ENCODE measurements around the gene PRICKLE4. TPM values are rescaled to one million over a fixed set of nuclear protein-coding genes. Genes with fewer than 3 reads are reported as not detected.

PRICKLE4 gene
- total RNA-seq, 1 donor = 0.31 TPM

GRCh38 chr6:41777551-41778285 is 2.9 kb upstream of the PRICKLE4 start:
- Histone ChIP-seq H3K4me3 (ENCODE audit: low read length) (no peak overlapping the region), H3K9me3 (ENCODE audit: low read depth, low read length) (no peaks in the 10 kb centered on the region), H3K27me3 (ENCODE audit: insufficient read depth, low read length) (no peaks in the 10 kb centered on the region), H3K4me1 (ENCODE audit: insufficient read depth, low read length) (peaks cover 47% of the 10 kb centered on the region)

- H3K4me3 ChIP-seq (ENCODE audit: low read length) = no peak overlapping the region
- no peaks in the 10 kb centered on the region for H3K9me3 ChIP-seq (ENCODE audit: low read depth, low read length)
- H3K4me1 ChIP-seq (ENCODE audit: insufficient read depth, low read length) = peaks cover 50% of the 10 kb centered on the region
- H3K27me3 ChIP-seq (ENCODE audit: insufficient read depth, low read length) = no peaks in the 10 kb centered on the region
These were observed 1.7 kb upstream of the PRICKLE4 start for GRCh38 chr6:41778895-41779294.

DNA sequence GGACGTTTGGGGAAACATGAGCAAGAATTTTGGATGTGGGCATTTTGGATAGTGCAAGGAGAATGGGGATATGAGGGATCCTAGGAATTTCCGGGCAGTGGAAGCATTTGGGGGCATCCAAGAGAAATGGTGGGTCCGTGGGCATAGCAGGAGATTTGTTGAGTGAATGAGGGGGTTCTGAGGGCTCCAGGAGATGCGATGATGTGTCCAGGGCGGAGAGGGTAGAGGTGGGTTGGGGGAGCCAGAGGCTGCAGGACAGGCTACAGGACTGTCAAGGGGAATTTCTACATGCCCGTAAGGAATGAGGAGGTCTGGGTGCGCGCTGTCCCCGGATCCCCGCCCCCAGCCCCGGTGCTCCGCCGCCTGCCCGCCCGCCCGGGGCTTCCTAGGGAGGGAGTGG is 1.2 kb upstream of the PRICKLE4 start:
- no peaks in the 10 kb centered on the region for H3K9me3 ChIP-seq (ENCODE audit: low read depth, low read length)
- H3K4me1 ChIP-seq (ENCODE audit: insufficient read depth, low read length) = peaks cover 54% of the 10 kb centered on the region
- no peaks in the 10 kb centered on the region for H3K27me3 ChIP-seq (ENCODE audit: insufficient read depth, low read length)
- H3K4me3 ChIP-seq (ENCODE audit: low read length) = peak overlapping the region; percentile 50

DNA sequence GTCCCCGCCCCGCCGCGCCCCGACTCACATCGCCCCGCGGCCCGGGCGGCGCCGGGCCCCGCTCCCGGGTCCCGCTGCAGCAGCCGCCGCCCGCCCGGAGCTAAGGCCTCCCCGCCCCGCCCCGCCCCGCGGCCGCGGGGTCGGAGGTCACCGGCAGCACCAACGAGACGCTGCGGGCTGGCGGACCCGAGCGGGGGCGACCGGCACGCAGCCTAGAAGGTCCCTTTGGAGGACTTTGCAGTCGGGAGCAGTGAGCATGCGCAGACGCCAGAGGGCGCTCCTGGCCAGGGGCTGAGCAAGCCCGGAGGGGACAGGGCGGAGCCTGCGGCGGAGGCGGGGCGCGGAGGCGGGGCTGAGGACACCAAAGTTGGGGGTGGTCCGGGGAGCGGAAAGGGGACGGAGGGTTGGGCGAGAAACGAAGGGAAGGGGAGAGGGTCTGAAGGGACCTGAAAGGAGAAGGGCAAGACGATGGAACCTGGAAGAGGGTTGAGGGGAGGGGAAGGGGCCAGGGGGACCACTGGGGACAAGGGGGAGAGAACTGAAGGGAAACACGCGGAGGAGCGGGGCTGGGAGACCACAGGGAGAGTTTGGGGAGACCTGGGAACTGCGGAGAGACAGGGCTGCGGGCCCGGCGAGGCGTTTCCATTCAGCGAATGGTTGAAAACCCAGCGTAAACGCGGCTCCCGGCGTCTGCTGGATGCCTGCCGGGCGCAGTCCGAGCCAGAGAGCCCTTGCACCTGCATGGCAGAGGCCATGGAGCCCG is 613 bp upstream of the PRICKLE4 start, which contains the start of gene FRS3:
FRS3 (minus strand) TSS at position 113 of the 763 bp plus-strand sequence. CDS start 2,913 bp downstream, outside the sequence.
- peak within 1 kb of the TSS; percentile 50 for H3K4me3 ChIP-seq (ENCODE audit: low read length)
- H3K9me3 ChIP-seq (ENCODE audit: low read depth, low read length) = no peaks in the 10 kb centered on the region
- peaks cover 61% of the 10 kb centered on the region for H3K4me1 ChIP-seq (ENCODE audit: insufficient read depth, low read length)
- H3K27me3 ChIP-seq (ENCODE audit: insufficient read depth, low read length) = no peaks in the 10 kb centered on the region

GRCh38 chr6:41781366-41781730 is 766 bp downstream of the PRICKLE4 start:
- peaks cover 69% of the 10 kb centered on the region for H3K4me1 ChIP-seq (ENCODE audit: insufficient read depth, low read length)
- H3K27me3 ChIP-seq (ENCODE audit: insufficient read depth, low read length) = no peaks in the 10 kb centered on the region
- H3K4me3 ChIP-seq (ENCODE audit: low read length) = no peak overlapping the region
- no peaks in the 10 kb centered on the region for H3K9me3 ChIP-seq (ENCODE audit: low read depth, low read length)

GRCh38 chr6:41783106-41783780 is 2.7 kb downstream of the PRICKLE4 start:
- Histone ChIP-seq H3K4me3 (ENCODE audit: low read length) (no peak overlapping the region), H3K4me1 (ENCODE audit: insufficient read depth, low read length) (peaks cover 50% of the 10 kb centered on the region), H3K9me3 (ENCODE audit: low read depth, low read length) (no peaks in the 10 kb centered on the region), H3K27me3 (ENCODE audit: insufficient read depth, low read length) (no peaks in the 10 kb centered on the region)

DNA sequence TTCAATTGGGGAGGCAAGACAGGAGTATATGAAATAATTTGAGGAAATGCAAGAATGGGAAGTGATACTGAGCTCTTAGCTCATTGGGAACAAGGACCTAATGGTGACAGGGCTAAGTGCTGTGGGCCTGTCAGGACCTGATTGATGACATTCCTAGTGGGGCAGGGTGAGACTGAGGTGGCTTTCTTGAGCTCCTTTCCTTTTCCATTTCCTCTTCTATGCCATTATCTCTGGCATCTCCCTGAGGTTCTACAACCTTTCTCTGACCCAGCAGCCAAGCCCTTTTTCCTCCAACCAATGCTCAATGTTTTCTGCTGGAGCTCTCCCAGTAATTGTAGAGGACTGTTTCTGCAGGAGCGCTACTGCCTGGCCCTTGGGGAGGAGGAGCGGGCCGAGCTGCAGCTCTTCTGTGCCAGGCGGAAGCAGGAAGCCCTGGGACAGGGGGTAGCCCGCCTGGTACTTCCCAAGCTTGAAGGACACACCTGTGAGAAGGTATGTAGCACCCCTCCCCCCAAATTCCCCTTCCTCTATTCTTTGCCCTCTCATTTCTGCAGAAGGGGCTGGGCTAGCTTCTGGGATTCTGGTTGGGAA is 4.1 kb downstream of the PRICKLE4 start:
- Histone ChIP-seq H3K4me1 (ENCODE audit: insufficient read depth, low read length) (peaks cover 49% of the 10 kb centered on the region), H3K4me3 (ENCODE audit: low read length) (no peak overlapping the region), H3K27me3 (ENCODE audit: insufficient read depth, low read length) (no peaks in the 10 kb centered on the region), H3K9me3 (ENCODE audit: low read depth, low read length) (no peaks in the 10 kb centered on the region)

DNA sequence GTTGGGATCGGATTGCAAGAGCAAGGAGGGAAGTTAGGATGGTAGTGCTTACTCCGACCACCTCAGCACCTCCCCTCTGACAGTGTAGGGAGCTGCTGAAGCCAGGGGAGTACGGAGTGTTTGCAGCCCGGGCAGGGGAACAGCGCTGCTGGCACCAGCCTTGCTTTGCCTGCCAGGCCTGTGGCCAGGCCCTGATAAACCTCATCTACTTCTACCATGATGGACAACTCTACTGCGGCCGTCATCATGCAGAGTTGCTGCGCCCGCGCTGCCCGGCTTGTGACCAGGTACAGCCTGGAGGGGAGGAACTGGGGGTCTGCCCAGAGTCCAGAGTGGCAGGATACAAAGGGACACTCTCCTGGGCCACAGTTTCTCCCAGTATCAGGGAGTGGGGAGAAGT is 4.7 kb downstream of the PRICKLE4 start:
- no peak overlapping the region for H3K4me3 ChIP-seq (ENCODE audit: low read length)
- no peaks in the 10 kb centered on the region for H3K27me3 ChIP-seq (ENCODE audit: insufficient read depth, low read length)
- no peaks in the 10 kb centered on the region for H3K9me3 ChIP-seq (ENCODE audit: low read depth, low read length)
- H3K4me1 ChIP-seq (ENCODE audit: insufficient read depth, low read length) = peaks cover 49% of the 10 kb centered on the region

DNA sequence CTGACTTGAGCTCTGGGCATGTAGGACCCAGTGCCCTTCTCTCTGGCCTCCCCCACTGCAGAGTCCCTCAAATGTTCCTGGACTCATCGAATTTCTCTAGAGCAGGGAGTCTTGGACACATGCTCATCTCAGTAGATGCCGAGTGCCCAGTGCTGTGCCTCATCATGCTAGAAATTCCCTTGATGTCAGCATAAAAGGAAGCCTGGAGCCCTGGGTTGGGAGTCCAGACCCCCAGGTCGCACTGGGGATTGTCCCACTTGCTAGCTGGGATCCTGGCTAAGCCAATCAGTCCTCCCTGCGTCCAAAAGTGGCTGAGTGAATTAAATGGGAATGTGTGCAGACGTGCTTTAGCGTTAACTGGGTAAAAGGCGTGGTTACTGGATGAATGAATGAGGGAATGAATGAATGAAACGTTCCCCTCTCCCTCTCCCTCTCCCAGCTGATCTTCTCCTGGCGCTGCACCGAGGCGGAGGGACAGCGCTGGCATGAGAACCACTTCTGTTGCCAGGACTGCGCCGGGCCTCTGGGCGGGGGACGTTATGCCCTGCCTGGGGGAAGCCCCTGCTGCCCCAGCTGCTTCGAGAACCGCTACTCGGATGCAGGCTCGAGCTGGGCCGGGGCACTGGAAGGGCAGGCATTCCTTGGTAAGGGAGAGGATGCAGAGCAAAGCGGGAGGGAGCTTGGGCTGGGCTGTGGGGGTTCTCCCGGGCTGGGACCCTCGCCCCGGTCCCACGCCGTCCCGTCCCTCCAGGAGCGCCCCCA is 5.3 kb downstream of the PRICKLE4 start:
- Histone ChIP-seq H3K9me3 (ENCODE audit: low read depth, low read length) (no peaks in the 10 kb centered on the region), H3K27me3 (ENCODE audit: insufficient read depth, low read length) (no peaks in the 10 kb centered on the region), H3K4me3 (ENCODE audit: low read length) (peak overlapping the region; percentile 85), H3K4me1 (ENCODE audit: insufficient read depth, low read length) (peaks cover 47% of the 10 kb centered on the region)

- H3K9me3 ChIP-seq (ENCODE audit: low read depth, low read length) = no peaks in the 10 kb centered on the region
- H3K4me1 ChIP-seq (ENCODE audit: insufficient read depth, low read length) = peaks cover 39% of the 10 kb centered on the region
- H3K4me3 ChIP-seq (ENCODE audit: low read length) = peak overlapping the region; percentile 85
- no peaks in the 10 kb centered on the region for H3K27me3 ChIP-seq (ENCODE audit: insufficient read depth, low read length)
These were observed 6.1 kb downstream of the PRICKLE4 start for GRCh38 chr6:41786451-41787218.

GRCh38 chr6:41787219-41787917 is 6.8 kb downstream of the PRICKLE4 start, which contains the start of gene TOMM6:
TOMM6 (plus strand) TSS chr6:41787694; CDS start chr6:41787698, 4 bp downstream.
- H3K27me3 ChIP-seq (ENCODE audit: insufficient read depth, low read length) = no peaks in the 10 kb centered on the region
- no peaks in the 10 kb centered on the region for H3K9me3 ChIP-seq (ENCODE audit: low read depth, low read length)
- peaks cover 39% of the 10 kb centered on the region for H3K4me1 ChIP-seq (ENCODE audit: insufficient read depth, low read length)
- H3K4me3 ChIP-seq (ENCODE audit: low read length) = peak within 1 kb of the TSS; percentile 85

GRCh38 chr6:41789390-41789724 is 8.8 kb downstream of the PRICKLE4 start:
- no peaks in the 10 kb centered on the region for H3K27me3 ChIP-seq (ENCODE audit: insufficient read depth, low read length)
- peaks cover 32% of the 10 kb centered on the region for H3K4me1 ChIP-seq (ENCODE audit: insufficient read depth, low read length)
- H3K9me3 ChIP-seq (ENCODE audit: low read depth, low read length) = no peaks in the 10 kb centered on the region
- H3K4me3 ChIP-seq (ENCODE audit: low read length) = no peak overlapping the region

DNA sequence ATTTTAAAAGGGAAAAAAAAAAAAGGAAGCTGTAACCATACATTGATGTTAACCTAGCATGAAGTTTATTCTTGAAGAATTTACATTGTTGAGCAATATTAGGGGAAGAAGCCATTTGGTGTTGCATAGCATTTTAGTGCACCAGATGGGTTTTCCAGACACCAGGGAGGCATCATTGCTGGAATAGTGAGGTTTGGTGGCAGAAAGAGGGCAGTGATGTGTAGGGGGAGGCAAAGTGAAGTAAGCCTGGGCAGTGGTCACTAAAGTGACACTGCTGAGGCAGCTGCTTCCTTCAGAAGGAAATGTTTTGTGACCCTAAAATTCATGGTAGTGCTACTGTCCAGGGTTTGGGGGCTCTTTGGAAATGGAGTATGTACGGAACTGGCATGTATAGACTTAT is 9.5 kb downstream of the PRICKLE4 start:
- Histone ChIP-seq H3K9me3 (ENCODE audit: low read depth, low read length) (no peaks in the 10 kb centered on the region), H3K4me3 (ENCODE audit: low read length) (no peak overlapping the region), H3K4me1 (ENCODE audit: insufficient read depth, low read length) (peaks cover 25% of the 10 kb centered on the region), H3K27me3 (ENCODE audit: insufficient read depth, low read length) (no peaks in the 10 kb centered on the region)
